Activated CD4-positive, alpha-beta T cell treated with anti-CD3 and anti-CD28 coated beads for 36 hours (primary cell): ENCODE results near the gene HYCC1. TPM values are rescaled to one million over a fixed set of nuclear protein-coding genes. Genes with fewer than 3 reads are reported as not detected.
"Not testable (repeated sequence)": the region's sequence is repeated elsewhere in the genome, so short reads cannot be mapped to it uniquely, and the experiment has no call there.

Source experiments
- ATAC-seq: fragments of 200-7000 bp; cut with Tn5 transposase; one replicate; pipeline ENCODE4 v1.10.0; 2021; ENCODE audit warnings: mild to moderate bottlenecking, moderate library complexity
- CTCF ChIA-PET: fragments of 350-600 bp; sonication (Branson Sonifier 250); formaldehyde crosslinking; loops from one replicate; lab custom pipeline; 2021; ENCODE audit warnings: antibody characterized with exemption; lab: Charles Lee
- POLR2A ChIA-PET: fragments of 350-600 bp; sonication (Branson Sonifier 250); formaldehyde crosslinking; loops from one replicate; lab custom pipeline; 2021; ENCODE audit warnings: antibody characterized with exemption, inconsistent platforms; lab: Charles Lee
- DNase-seq: peaks from one replicate; pipeline ENCODE4 v3.0.0-alpha.2; 2020
- H3K27ac Mint-ChIP-seq: one replicate; pipeline ENCODE4 v1.8.0; 2021; ENCODE audit warnings: mixed read lengths
- H3K27me3 Mint-ChIP-seq: one replicate; pipeline ENCODE4 v1.8.0; 2021; ENCODE audit warnings: mixed read lengths
- H3K36me3 Mint-ChIP-seq: one replicate; pipeline ENCODE4 v1.8.0; 2021; ENCODE audit warnings: low read depth, mixed read lengths
- H3K4me1 Mint-ChIP-seq: one replicate; pipeline ENCODE4 v1.8.0; 2021; ENCODE audit warnings: mixed read lengths
- H3K4me3 Mint-ChIP-seq: one replicate; pipeline ENCODE4 v1.8.0; 2021; ENCODE audit warnings: mild to moderate bottlenecking, moderate library complexity, mixed read lengths
- H3K9me3 Mint-ChIP-seq: one replicate; pipeline ENCODE4 v1.8.0; 2021; ENCODE audit warnings: low read depth, mixed read lengths
- intact Hi-C, 2 experiments: fragments of 100-400 bp; cut with DNase I in 1 of 2; cut with micrococcal nuclease in 1 of 2; formaldehyde crosslinking; loops; one replicate each; pipeline versions ENCODE4 v1.14.2 to v1.15.1; 2022 to 2024; cut with DNase I, micrococcal nuclease
- total RNA-seq, 2 experiments: library from RNA; stranded (reverse); gene quantifications; one replicate each; pipeline ENCODE4 v1.2.3, GENCODE V29; 2021

The HYCC1 gene
- total RNA-seq, 2 experiments from 2014 or later, result 19.2 to 23.9 TPM

DNA sequence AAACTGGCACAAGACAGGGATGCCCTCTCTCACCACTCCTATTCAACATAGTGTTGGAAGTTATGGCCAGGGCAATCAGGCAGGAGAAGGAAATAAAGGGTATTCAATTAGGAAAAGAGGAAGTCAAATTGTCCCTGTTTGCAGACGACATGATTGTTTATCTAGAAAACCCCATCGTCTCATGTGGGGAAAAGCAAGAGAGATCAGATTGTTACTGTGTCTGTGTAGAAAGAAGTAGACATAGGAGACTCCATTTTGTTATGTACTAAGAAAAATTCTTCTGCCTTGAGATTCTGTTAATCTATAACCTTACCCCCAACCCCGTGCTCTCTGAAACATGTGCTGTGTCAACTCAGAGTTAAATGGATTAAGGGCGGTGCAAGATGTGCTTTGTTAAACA is 25.7 kb upstream of the HYCC1 start:
- H3K4me3 Mint-ChIP-seq, H3K27ac Mint-ChIP-seq, H3K27me3 Mint-ChIP-seq, H3K4me1 Mint-ChIP-seq, POLR2A ChIA-PET, H3K9me3 Mint-ChIP-seq, H3K36me3 Mint-ChIP-seq, intact Hi-C loops, CTCF ChIA-PET, DNase-seq, ATAC-seq: not testable (repeated sequence)

DNA sequence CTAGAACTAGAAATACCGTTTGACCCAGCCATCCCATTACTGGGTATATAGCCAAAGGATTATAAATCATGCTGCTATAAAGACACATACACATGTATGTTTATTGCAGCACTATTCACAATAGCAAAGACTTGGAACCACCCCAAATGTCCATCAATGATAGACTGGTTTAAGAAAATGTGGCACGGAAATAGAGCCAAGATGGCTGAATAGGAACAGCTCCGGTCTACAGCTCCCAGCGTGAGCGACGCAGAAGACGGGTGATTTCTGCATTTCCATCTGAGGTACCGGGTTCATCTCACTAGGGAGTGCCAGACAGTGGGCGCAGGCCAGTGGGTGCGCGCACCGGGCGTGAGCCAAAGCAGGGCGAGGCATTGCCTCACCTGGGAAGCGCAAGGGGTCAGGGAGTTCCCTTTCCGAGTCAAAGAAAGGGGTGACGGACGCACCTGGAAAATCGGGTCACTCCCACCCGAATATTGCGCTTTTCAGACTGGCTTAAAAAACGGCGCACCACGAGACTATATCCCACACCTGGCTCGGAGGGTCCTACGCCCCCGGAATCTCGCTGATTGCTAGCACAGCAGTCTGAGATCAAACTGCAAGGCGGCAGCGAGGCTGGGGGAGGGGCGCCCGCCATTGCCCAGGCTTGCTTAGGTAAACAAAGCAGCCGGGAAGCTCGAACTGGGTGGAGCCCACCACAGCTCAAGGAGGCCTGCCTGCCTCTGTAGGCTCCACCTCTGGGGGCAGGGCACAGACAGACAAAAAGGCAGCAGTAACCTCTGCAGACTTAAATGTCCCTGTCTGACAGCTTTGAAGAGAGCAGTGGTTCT is 21.8 kb upstream of the HYCC1 start:
- CTCF ChIA-PET, H3K4me1 Mint-ChIP-seq, H3K27ac Mint-ChIP-seq, H3K9me3 Mint-ChIP-seq, H3K4me3 Mint-ChIP-seq, POLR2A ChIA-PET, H3K36me3 Mint-ChIP-seq, ATAC-seq, DNase-seq, intact Hi-C loops: not testable (repeated sequence)
- peaks cover 15% of the 10 kb centered on the region for H3K27me3 Mint-ChIP-seq

DNA sequence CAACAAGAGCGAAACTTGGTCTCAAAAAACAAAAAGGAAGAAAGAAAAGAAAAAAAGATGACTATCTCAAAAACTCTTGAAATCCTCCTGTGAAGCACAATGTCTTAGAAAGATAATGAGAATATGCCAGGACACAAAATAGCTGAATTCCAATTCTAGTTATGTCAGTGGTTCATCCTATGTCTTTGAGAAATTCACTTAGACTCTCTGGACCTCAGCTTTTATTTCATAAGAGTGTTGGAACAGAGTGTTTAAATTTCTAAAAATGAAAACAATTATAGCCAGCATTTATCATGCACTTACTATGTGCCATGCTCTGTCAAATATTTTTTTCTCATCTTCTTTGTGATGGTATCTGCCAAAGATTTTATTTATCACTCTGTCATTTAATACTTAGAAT is 13.3 kb upstream of the HYCC1 start:
- ChIA-PET CTCF (interaction anchor here (0.6 to 4.4 kb wide), 5 partner anchors 9 to 482 kb away, joined by 3 to 26 read pairs (median 5); no protein-coding TSS in a partner anchor), POLR2A (no interaction called here)
- H3K27ac Mint-ChIP-seq, result no peak overlapping the region
- no peaks in the 10 kb centered on the region for H3K36me3 Mint-ChIP-seq
- H3K4me1 Mint-ChIP-seq, result peaks cover 6% of the 10 kb centered on the region
- DNase-seq (no peak), ATAC-seq (no peak)
- H3K27me3 Mint-ChIP-seq, result peaks cover 6% of the 10 kb centered on the region
- intact Hi-C loops, result no loop called here
- H3K4me3 Mint-ChIP-seq, result no peak overlapping the region
- H3K9me3 Mint-ChIP-seq, result no peaks in the 10 kb centered on the region

DNA sequence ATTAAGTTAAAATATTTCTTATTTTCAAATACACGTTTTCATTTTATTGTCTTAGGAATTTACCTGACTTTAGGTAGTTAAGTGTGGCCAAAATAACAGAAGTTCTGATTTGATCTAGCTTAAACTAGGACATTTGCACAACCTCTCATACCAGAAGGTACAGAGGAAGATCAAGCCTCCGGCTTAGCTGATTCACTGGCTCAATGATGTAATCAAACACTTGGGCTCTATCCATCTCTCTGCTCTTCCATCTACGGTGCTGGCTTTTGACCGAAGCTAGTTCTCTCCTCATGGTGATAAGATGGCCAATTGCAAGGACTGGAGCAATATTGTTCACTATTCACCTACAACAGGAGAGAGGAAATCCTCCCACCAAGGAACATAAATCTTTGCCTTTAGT is 12.2 kb upstream of the HYCC1 start:
- intact Hi-C loops, result no loop called here
- H3K27ac Mint-ChIP-seq, result no peak overlapping the region

DNA sequence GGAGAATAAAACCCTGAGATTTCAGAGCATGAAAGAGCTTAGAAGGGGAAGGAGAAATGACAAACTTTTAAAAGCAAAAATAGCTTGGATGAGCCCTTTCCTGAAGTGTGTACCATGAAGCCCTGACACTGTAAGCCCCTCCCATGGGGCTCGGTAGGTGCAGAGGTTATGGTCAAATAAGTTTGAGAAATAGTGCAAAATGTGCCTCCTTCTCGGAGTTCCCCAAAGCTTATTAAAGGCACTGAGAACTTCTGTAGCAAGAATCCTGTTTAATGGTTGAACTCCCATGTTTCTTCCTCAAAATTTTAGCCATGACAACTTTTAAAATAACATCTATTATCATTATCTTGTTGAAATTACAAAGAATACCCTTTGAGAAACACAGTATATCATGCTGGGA is 10.5 kb upstream of the HYCC1 start:
- DNase-seq, result no peak
- Mint-ChIP-seq H3K27ac (no peak overlapping the region), H3K4me1 (peaks cover 28% of the 10 kb centered on the region), H3K36me3 (no peaks in the 10 kb centered on the region), H3K9me3 (no peaks in the 10 kb centered on the region), H3K4me3 (no peak overlapping the region), H3K27me3 (peaks cover 4% of the 10 kb centered on the region)
- ChIA-PET CTCF (interaction anchor here (4.4 kb wide), 1 partner anchor 31 kb away, joined by 26 read pairs; no protein-coding TSS in a partner anchor), POLR2A (no interaction called here)
- intact Hi-C loops, result no loop called here
- no peak for ATAC-seq

More for the DNA sequence above, 12.2 kb upstream of the HYCC1 start:
- no peaks in the 10 kb centered on the region for H3K9me3 Mint-ChIP-seq
- CTCF ChIA-PET, result interaction anchor here (0.6 to 4.4 kb wide), 3 partner anchors 11 to 160 kb away, joined by 3 to 26 read pairs (median 5); no protein-coding TSS in a partner anchor
- ATAC-seq (no peak), DNase-seq (no peak)
- POLR2A ChIA-PET, result no interaction called here
- no peaks in the 10 kb centered on the region for H3K36me3 Mint-ChIP-seq
- H3K27me3 Mint-ChIP-seq, result peaks cover 5% of the 10 kb centered on the region
- H3K4me1 Mint-ChIP-seq, result peaks cover 17% of the 10 kb centered on the region
- H3K4me3 Mint-ChIP-seq, result no peak overlapping the region

DNA sequence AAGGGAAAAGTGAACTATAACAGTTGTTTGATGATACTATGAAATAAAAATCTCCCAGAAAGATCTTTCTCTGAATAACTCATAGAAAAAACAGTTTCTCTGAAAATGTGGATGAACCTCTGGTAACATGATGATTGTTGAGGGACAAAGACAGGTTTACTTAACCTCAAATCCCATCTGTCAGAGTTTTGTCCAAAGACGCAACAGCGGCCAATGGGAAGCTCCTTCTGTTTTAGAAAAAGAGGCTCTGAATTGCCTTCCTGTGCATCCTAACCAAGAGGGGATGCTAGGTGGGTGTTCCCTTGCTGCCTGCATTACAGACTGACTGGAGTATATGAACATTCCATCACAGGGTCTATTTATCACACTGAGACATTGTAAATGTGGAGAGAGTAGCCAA is 8.9 kb upstream of the HYCC1 start:
- no peak for DNase-seq
- intact Hi-C loops, result no loop called here
- ATAC-seq, result no peak
- no peaks in the 10 kb centered on the region for H3K9me3 Mint-ChIP-seq
- peaks cover 4% of the 10 kb centered on the region for H3K27me3 Mint-ChIP-seq
- H3K4me1 Mint-ChIP-seq, result peaks cover 28% of the 10 kb centered on the region
- H3K4me3 Mint-ChIP-seq, result no peak overlapping the region
- H3K27ac Mint-ChIP-seq, result no peak overlapping the region
- CTCF ChIA-PET, result no interaction called here
- no peaks in the 10 kb centered on the region for H3K36me3 Mint-ChIP-seq
- POLR2A ChIA-PET, result no interaction called here

DNA sequence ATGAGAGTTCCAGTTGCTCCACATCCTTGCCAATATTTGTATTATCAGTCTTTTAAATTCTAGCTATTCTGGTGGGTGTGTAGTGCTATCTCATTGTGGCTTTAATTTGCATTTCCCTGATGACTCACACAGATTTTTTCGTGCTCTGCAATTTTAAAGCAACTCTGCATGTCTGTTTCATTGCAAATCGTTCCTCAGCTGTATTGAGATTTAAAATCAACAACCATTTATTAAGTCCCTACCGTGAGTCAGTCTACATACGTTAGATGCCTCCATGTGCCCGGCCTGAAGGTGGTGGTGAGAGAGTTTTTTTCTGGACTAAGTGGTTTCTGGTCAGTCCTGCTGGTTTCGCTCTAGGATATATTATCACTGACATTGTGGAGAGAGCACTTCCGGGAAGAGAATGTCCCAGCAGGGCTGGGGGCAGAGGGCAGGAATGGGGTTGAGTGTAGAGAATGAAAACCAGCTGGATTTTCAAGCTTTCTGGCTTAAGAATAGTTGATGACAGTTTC is 8.4 kb upstream of the HYCC1 start:
- peaks cover 28% of the 10 kb centered on the region for H3K4me1 Mint-ChIP-seq
- intact Hi-C loops, result no loop called here
- POLR2A ChIA-PET, result no interaction called here

DNA sequence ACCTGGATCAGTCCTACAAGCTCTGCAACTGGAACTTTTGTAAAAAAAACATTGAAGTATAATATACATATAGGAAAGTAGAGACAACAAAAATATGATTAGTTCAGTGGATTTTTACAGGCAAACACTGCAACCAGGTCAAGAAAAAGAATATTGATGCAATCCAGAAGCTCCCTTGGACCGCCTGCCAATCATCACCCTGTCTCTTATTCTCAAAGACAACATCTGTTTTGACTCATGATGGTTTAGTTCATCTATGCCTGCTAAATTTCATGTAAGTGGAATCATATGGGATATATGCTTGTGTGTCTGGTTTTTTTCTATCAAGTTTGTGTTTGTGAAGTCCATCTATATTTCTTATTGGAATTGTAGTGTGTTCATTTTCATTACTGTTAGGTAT is 7.7 kb upstream of the HYCC1 start:
- CTCF ChIA-PET, result interaction anchor here (0.7 to 4.0 kb wide), 5 partner anchors 34 to 462 kb away, joined by 3 to 22 read pairs (median 4); no protein-coding TSS in a partner anchor
- ATAC-seq, result no peak
- Mint-ChIP-seq H3K36me3 (no peaks in the 10 kb centered on the region), H3K27me3 (peaks cover 4% of the 10 kb centered on the region), H3K4me1 (peaks cover 34% of the 10 kb centered on the region), H3K4me3 (no peak overlapping the region), H3K27ac (peak overlapping the region; percentile 74), H3K9me3 (no peaks in the 10 kb centered on the region)
- POLR2A ChIA-PET, result interaction anchor here (0.5 kb wide), 1 partner anchor 9 kb away, joined by 3 read pairs; no protein-coding TSS in a partner anchor
- DNase-seq, result no peak
- intact Hi-C loops, result no loop called here

More for the DNA sequence above, 8.4 kb upstream of the HYCC1 start:
- H3K9me3 Mint-ChIP-seq, result no peaks in the 10 kb centered on the region
- CTCF ChIA-PET, result interaction anchor here (4.0 kb wide), 1 partner anchor 33 kb away, joined by 22 read pairs; no protein-coding TSS in a partner anchor
- no peaks in the 10 kb centered on the region for H3K36me3 Mint-ChIP-seq
- DNase-seq, result no peak
- ATAC-seq, result no peak
- peaks cover 4% of the 10 kb centered on the region for H3K27me3 Mint-ChIP-seq
- H3K4me3 Mint-ChIP-seq, result no peak overlapping the region
- no peak overlapping the region for H3K27ac Mint-ChIP-seq

DNA sequence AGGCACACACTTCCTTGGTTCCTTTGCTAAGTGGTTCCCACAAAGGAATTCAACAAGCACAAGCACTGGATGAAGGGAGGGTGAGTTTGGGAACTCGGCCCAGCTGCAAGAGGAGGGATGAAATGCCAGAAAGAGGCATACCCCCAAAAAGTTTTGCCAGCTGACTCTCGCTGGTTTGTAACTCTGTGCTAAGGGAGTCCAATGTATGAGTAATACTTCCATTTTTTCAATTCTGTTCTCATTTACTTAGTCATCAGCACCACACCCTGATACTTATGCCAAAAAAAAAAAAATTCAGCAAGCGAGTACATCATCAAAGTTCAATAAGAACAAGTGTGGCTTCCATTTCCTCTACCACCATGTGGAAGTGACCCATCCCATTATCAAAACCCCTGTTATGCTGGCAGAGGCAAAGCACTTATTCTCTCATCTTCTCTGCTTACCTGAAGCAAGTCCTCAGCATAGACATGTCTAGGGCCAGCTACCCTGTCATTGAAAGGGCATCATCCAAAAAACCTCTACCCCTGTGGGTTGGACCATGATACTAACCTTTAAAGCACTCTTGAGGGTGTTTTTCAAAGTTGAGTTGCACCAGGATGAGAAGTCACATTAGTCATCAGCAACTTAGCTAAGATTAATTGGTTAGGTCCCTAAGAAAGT is 6.9 kb upstream of the HYCC1 start:
- H3K27me3 Mint-ChIP-seq, result peaks cover 4% of the 10 kb centered on the region
- peak overlapping the region; percentile 8 for H3K4me3 Mint-ChIP-seq
- H3K9me3 Mint-ChIP-seq, result no peaks in the 10 kb centered on the region
- CTCF ChIA-PET, result interaction anchor here (0.5 to 4.0 kb wide), 7 partner anchors 34 to 461 kb away, joined by 3 to 22 read pairs (median 4); no protein-coding TSS in a partner anchor
- POLR2A ChIA-PET, result interaction anchor here (0.5 kb wide), 1 partner anchor 9 kb away, joined by 3 read pairs; no protein-coding TSS in a partner anchor
- H3K36me3 Mint-ChIP-seq, result no peaks in the 10 kb centered on the region
- DNase-seq (peak; percentile 24), ATAC-seq (peak; percentile 94)
- H3K4me1 Mint-ChIP-seq, result peaks cover 37% of the 10 kb centered on the region
- intact Hi-C loops, result no loop called here
- peak overlapping the region; percentile 74 for H3K27ac Mint-ChIP-seq

DNA sequence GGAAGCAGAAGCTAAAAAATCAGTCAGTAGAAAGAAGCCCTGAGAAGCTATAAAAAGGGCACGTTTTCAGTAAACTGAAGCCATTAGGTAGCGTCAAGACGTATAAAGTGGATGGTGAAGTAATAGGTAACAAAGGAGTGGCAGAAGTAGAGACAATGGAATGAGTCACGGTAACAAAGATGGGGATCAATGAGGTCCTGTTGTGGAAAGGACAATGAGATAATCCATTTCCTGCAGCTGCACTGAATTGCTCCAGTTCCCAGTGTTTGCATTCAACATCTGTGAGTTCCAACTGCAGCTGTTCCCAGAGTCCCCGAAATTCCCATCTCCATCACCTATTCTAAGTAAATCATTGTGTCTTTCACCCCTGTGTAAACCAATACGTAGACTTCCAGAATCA is 4.8 kb upstream of the HYCC1 start:
- ChIA-PET POLR2A (interaction anchor here (0.8 kb wide), 1 partner anchor 9 kb away, joined by 3 read pairs; no protein-coding TSS in a partner anchor), CTCF (interaction anchor here (1.0 to 4.0 kb wide), 3 partner anchors 37 to 453 kb away, joined by 3 to 22 read pairs (median 3); no protein-coding TSS in a partner anchor)
- Mint-ChIP-seq H3K27me3 (peaks cover 4% of the 10 kb centered on the region), H3K9me3 (no peaks in the 10 kb centered on the region), H3K4me1 (peaks cover 48% of the 10 kb centered on the region), H3K4me3 (no peak overlapping the region), H3K27ac (no peak overlapping the region), H3K36me3 (no peaks in the 10 kb centered on the region)
- ATAC-seq (no peak), DNase-seq (no peak)
- intact Hi-C loops, result no loop called here

DNA sequence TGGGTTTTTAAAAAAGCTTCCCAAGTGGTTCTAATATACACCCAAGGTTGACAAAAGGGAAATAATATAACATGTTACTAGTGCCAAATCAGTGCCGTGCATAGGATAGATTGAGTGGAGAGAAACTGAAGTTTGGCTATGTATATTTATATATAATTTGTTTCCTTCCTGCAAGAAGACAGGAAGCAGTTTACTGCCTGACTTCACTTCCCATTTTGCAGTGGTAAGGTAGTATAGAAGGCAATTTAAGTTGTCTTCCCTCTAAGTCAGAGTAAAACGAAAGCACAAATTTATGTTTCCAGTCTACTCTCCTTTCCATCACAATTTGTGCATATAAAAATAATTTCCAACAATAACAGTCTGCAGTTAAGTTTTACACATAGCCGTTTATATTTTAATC is 3.4 kb upstream of the HYCC1 start:
- H3K4me3 Mint-ChIP-seq, result no peak overlapping the region
- DNase-seq (no peak), ATAC-seq (no peak)
- no peaks in the 10 kb centered on the region for H3K36me3 Mint-ChIP-seq
- H3K4me1 Mint-ChIP-seq, result peaks cover 42% of the 10 kb centered on the region
- H3K27me3 Mint-ChIP-seq, result peaks cover 3% of the 10 kb centered on the region
- H3K27ac Mint-ChIP-seq, result no peak overlapping the region
- CTCF ChIA-PET, result no interaction called here
- intact Hi-C loops, result no loop called here
- H3K9me3 Mint-ChIP-seq, result no peaks in the 10 kb centered on the region
- POLR2A ChIA-PET, result no interaction called here
